HG03175 (cell line): ENCODE results near the gene NUP98.
"Not testable (repeated sequence)": the region's sequence is repeated elsewhere in the genome, so short reads cannot be mapped to it uniquely, and the experiment has no call there.

ENCODE experiments used
- ATAC-seq: cut with Tn5 transposase; IDR thresholded peaks from one replicate; pipeline ENCODE4 v1.9.1; 2021; ENCODE audit warnings: mild to moderate bottlenecking, moderate library complexity; ENCODE audit not compliant: unreplicated experiment

Gene NUP98

GRCh38 chr11:3645552-3645951 is 151.8 kb downstream of the NUP98 start:
- no peak for ATAC-seq

- ATAC-seq = no peak
Measured at GRCh38 chr11:3644817-3645235, 152.5 kb downstream of the NUP98 start, which contains the start of gene ART1. Gene ART1 (plus strand): TSS chr11:3645128. CDS start chr11:3659214, 14,086 bp downstream.

- ATAC-seq = not testable (repeated sequence)
Measured at GRCh38 chr11:3643102-3643546, 154.2 kb downstream of the NUP98 start.

GRCh38 chr11:3642071-3642951 is 155.0 kb downstream of the NUP98 start:
- ATAC-seq = no peak

- ATAC-seq = no peak
Measured at GRCh38 chr11:3641701-3642070, 155.7 kb downstream of the NUP98 start, which contains the start of gene ART5. Gene ART5 (minus strand): TSS chr11:3641992. CDS start chr11:3641862, 130 bp downstream.

GRCh38 chr11:3641191-3641590 is 156.2 kb downstream of the NUP98 start:
- no peak for ATAC-seq

- no peak for ATAC-seq
Measured at GRCh38 chr11:3639841-3640240, 157.5 kb downstream of the NUP98 start.

- ATAC-seq = no peak
Measured at GRCh38 chr11:3638513-3638912, 158.8 kb downstream of the NUP98 start.

- no peak for ATAC-seq
Measured at GRCh38 chr11:3637201-3637600, 160.2 kb downstream of the NUP98 start.

- ATAC-seq = no peak
Measured at GRCh38 chr11:3635641-3636375, 161.5 kb downstream of the NUP98 start.

- ATAC-seq = no peak
Measured at GRCh38 chr11:3632070-3632660, 165.2 kb downstream of the NUP98 start.

- ATAC-seq = no peak
Measured at GRCh38 chr11:3631331-3631730, 166.0 kb downstream of the NUP98 start.

- ATAC-seq = no peak
Measured at GRCh38 chr11:3627291-3627690, 170.1 kb downstream of the NUP98 start.

- no peak for ATAC-seq
Measured at GRCh38 chr11:3626250-3626960, 170.9 kb downstream of the NUP98 start.
